GM23248 (cell line): Measurements from ENCODE around the gene JARID2. TPM values are rescaled to one million over a fixed set of nuclear protein-coding genes. Genes with fewer than 3 reads are reported as not detected.

Experiments used
- DNase-seq: peaks from one replicate; pipeline ENCODE4 v3.0.0-alpha.2; 2015
- H2AFZ ChIP-seq: fragments of 200-600 bp; sonication (generic); 2 replicates; pipeline ENCODE4 v1.6.1; 2016; ENCODE audit warnings: antibody characterized with exemption
- H3F3A ChIP-seq: fragments of 200-600 bp; sonication (generic); 2 replicates; pipeline ENCODE4 v1.6.1; 2016; ENCODE audit warnings: mild to moderate bottlenecking, antibody characterized with exemption, mixed run types; ENCODE audit not compliant: insufficient read depth
- H3K27ac ChIP-seq: fragments of 200-600 bp; sonication (generic); 2 replicates; pipeline ENCODE4 v1.5.1; 2016; ENCODE audit warnings: mild to moderate bottlenecking
- H3K27me3 ChIP-seq: fragments of 200-600 bp; sonication (generic); replicated peaks from 2 replicates; pipeline ENCODE4 v1.6.1; 2016; ENCODE audit warnings: mild to moderate bottlenecking; ENCODE audit not compliant: insufficient read depth
- H3K36me3 ChIP-seq: fragments of 200-600 bp; sonication (generic); 2 replicates; pipeline ENCODE4 v1.6.1; 2016; ENCODE audit warnings: low read depth, mild to moderate bottlenecking
- H3K4me1 ChIP-seq: fragments of 200-600 bp; sonication (generic); 2 replicates; pipeline ENCODE4 v1.6.1; 2016; ENCODE audit warnings: mild to moderate bottlenecking; ENCODE audit not compliant: insufficient read depth
- H3K4me2 ChIP-seq: fragments of 200-600 bp; sonication (generic); one replicate; pipeline ENCODE4 v1.6.1; 2016; ENCODE audit warnings: mild to moderate bottlenecking; ENCODE audit not compliant: unreplicated experiment
- H3K4me3 ChIP-seq: fragments of 200-600 bp; sonication (generic); 2 replicates; pipeline ENCODE4 v1.5.1; 2016; ENCODE audit warnings: mild to moderate bottlenecking
- H3K79me2 ChIP-seq: fragments of 200-600 bp; sonication (generic); 2 replicates; pipeline ENCODE4 v1.6.1; 2016; ENCODE audit warnings: mild to moderate bottlenecking; ENCODE audit not compliant: insufficient read depth
- H3K9ac ChIP-seq: fragments of 200-600 bp; sonication (generic); 2 replicates; pipeline ENCODE4 v1.6.1; 2016; ENCODE audit warnings: mild to moderate bottlenecking
- H3K9me2 ChIP-seq: fragments of 200-600 bp; sonication (generic); 2 replicates; pipeline ENCODE4 v1.6.1; 2016; ENCODE audit warnings: mixed run types, mild to moderate bottlenecking, moderate library complexity; ENCODE audit not compliant: insufficient read depth
- H3K9me3 ChIP-seq: fragments of 200-600 bp; sonication (generic); one replicate; pipeline ENCODE4 v1.6.1; 2017; ENCODE audit warnings: low read depth
- H4K20me1 ChIP-seq: fragments of 200-600 bp; sonication (generic); 2 replicates; pipeline ENCODE4 v1.6.0; 2016; ENCODE audit not compliant: insufficient read depth
- EZH2 ChIP-seq: fragments of 200-600 bp; sonication (generic); IDR thresholded peaks from 2 replicates; pipeline ENCODE4 v1.6.1; 2018; ENCODE audit warnings: antibody characterized with exemption, mild to moderate bottlenecking; ENCODE audit not compliant: insufficient read depth, poor library complexity, severe bottlenecking
- EZH2phosphoT487 ChIP-seq: fragments of 200-600 bp; sonication (generic); IDR thresholded peaks from 2 replicates; pipeline ENCODE4 v1.6.1; 2018; ENCODE audit warnings: antibody characterized with exemption, moderate library complexity, mild to moderate bottlenecking, low read depth; ENCODE audit not compliant: insufficient read depth
- WGBS, 2 experiments: methylation state at CpG; one replicate each; pipeline ENCODE4 v1.1.6; 2015 to 2017; ENCODE audit warnings: low lambda C conversion rate in 2 of 2, low coverage in 1 of 2; ENCODE audit errors: missing lambda C conversion rate in 2 of 2; 5-methylcytosine and 5-hydroxymethylcytosine counted together
- in situ Hi-C: fragments of 300-500 bp; cut with MboI; formaldehyde crosslinking; loops from 2 replicates; pipeline ENCODE4 v1.15.0; 2020
- polyA plus RNA-seq: library from polyadenylated mRNA; unstranded; fragments of >200 nt; fragmentation: Nextera tagmentation; extraction: Ambion mirVana; gene quantifications from 2 replicates; pipeline ENCODE4 v1.2.1, GENCODE V29; 2016
- total RNA-seq: library from RNA; depleted of rRNA; stranded (reverse); fragments of >200 nt; shearing (Covaris generic); gene quantifications from 2 replicates; pipeline ENCODE4 v1.2.3, GENCODE V29; 2014

JARID2 gene
- total and polyA plus RNA-seq, 2 experiments from 2014 or later, result 3.9 to 9.3 TPM

DNA sequence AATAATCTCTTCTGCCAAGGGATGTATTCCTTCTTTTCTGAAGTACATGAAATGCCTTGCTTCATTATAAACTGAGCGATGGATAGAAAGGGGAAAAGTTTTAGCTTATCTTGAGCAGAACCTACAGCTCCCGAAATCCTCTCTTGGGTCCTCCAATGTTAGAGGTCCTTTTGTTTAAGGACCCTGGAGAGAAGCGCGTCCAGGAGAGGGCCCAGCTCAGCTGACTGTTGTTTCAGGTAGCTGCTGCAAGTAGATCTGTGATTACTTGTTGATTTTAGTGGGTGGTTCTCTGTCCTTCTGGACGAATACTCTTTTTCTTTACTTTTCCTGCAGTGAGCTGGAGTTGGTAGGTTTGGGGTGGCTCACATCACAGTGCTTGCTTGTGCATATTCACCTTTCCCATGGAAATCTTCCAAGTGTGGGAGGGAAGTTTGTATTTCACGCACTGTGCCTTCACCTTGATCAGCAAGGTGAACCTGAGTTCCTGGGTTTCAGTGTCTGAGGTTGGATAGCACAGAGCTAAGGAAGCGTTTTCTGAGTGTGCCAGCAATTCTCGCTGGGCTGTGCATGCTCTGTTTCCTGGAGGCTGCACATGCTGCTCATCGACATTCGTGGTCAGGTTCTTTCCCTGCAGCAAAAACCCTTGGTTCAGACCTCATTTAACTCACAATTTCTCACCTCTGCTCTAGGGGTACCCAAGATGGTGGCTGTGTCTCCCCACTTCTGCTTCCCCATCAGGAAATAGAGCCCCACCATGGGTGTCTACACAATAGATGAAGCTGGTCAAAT lies 176.3 kb downstream of the JARID2 start:
- in situ Hi-C loops, result no loop called here
- Histone ChIP-seq H2AFZ (no peak overlapping the region), H3K27me3 (no peaks in the 10 kb centered on the region), H3K4me3 (no peak overlapping the region), H3K4me1 (peaks cover 6% of the 10 kb centered on the region; the same call in 1 of the 2 replicates), H3K27ac (no peak overlapping the region), H3K36me3 (no peaks in the 10 kb centered on the region), H3K79me2 (peaks cover 100% of the 10 kb centered on the region), H3F3A (no peaks in the 10 kb centered on the region), H3K4me2 (no peak overlapping the region), H3K9me2 (no peaks in the 10 kb centered on the region), H3K9me3 (no peaks in the 10 kb centered on the region), H3K9ac (no peak overlapping the region), H4K20me1 (0 out of 2 replicates have a peak, but pooled peaks cover 9% of the 10 kb centered on the region)
- TF ChIP-seq EZH2 (no peak), EZH2phosphoT487 (no peak)
- no peak for DNase-seq
- 96 to 98% methylated on average over 10 of the region's 10 CpGs for WGBS, 2 experiments

DNA sequence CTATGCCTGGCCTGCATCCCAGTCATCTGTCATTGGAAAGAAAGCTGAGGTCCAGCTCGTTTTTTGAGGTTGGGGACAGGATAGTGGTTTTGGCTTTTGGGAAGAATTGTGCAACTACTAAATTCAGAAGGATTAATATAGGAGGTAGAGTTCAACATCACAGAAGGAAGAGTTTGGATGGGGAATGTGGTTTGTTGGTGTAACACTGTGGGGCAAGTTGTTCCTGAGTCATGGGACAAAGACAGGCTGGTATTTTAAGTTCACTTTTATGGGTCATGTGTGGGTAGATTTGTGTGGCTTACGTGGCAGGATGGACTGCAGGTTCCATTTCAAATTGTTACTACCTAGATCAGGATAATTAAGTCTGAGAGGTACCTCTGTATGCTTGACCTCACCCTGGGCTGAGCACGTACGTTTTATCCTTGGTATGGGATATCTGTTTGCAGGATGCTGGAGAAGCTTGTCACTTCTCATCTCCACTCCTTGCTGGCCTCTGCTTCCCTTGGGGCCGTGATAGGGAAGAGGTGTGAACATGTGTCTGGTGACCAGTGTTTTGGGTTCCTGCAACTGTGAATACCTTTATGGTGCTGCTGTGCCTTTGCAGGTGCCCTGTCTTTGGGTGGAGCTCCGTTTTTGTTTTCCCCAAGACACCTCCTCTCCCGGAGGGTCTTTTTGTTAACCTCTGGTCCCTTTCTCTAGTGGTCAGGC lies 177.6 kb downstream of the JARID2 start:
- TF ChIP-seq EZH2phosphoT487, result no peak
- TF ChIP-seq EZH2, result no peak

DNA sequence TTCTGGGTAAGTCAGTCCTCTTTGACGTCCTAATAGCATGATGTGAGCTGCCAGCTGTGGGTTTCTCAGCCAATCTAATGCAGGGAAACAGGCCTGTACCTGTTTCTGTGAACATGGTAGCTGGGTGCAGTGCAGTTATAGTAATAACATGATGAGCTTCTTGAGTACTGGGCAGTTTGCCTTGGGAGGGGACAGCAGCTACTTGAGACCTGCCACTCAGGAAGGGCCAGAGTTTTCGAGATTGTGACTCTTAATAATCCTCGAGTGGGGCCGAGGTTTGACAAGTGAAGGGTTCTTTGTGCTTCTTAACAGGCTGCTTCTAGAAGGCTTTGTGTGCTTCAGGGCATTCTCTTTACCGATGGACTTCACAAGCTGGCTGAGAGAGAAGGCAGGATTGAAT lies 180.1 kb downstream of the JARID2 start:
- Histone ChIP-seq H3K27me3 (no peaks in the 10 kb centered on the region), H3K4me1 (peaks cover 23% of the 10 kb centered on the region), H3K4me2 (no peak overlapping the region), H3K9me3 (no peaks in the 10 kb centered on the region), H3K4me3 (no peak overlapping the region), H3K27ac (no peak overlapping the region), H3K79me2 (peaks cover 99% of the 10 kb centered on the region), H3K36me3 (no peaks in the 10 kb centered on the region), H3K9me2 (no peaks in the 10 kb centered on the region), H4K20me1 (0 out of 2 replicates have a peak, but pooled peaks cover 9% of the 10 kb centered on the region), H2AFZ (no peak overlapping the region), H3K9ac (no peak overlapping the region), H3F3A (peaks cover 19% of the 10 kb centered on the region)
- no peak for DNase-seq
- TF ChIP-seq EZH2phosphoT487 (no peak), EZH2 (no peak)
- in situ Hi-C loops, result no loop called here
- 82% methylated on average over 5 of the region's 5 CpGs for WGBS, 2 experiments

More for the DNA sequence above, 177.6 kb downstream of the JARID2 start:
- Histone ChIP-seq H3K9ac (no peak overlapping the region), H3K4me2 (no peak overlapping the region), H3K4me1 (no peaks in the 10 kb centered on the region; the same call in 1 of the 2 replicates), H4K20me1 (0 out of 2 replicates have a peak, but pooled peaks cover 9% of the 10 kb centered on the region), H3K27me3 (no peaks in the 10 kb centered on the region), H3K27ac (no peak overlapping the region), H3K79me2 (peaks cover 100% of the 10 kb centered on the region), H3K9me3 (no peaks in the 10 kb centered on the region), H3K4me3 (no peak overlapping the region), H3K9me2 (no peaks in the 10 kb centered on the region), H2AFZ (no peak overlapping the region), H3K36me3 (no peaks in the 10 kb centered on the region), H3F3A (no peaks in the 10 kb centered on the region)
- in situ Hi-C loops, result no loop called here
- DNase-seq, result peak; percentile 32
- WGBS, 2 experiments, result 80 to 83% methylated on average over 7 of the region's 7 CpGs

DNA sequence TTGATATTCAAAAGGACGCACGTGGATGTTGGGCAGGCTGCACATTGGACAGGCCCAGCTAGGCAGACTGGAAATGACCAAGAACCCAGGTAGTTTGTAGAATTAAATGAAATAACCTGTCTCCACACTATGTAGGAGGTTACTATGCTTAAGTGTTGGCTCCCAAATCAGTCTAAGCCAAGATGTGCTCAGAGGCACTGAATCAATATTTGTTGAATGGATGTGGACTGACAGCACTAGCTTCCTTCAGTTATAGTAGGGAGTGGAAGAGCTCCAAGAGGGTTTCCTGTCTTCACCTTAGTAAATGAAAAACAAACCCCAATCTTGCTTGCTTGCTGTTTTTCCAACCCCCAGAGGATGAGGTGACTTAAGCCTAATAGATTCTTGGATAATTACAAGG lies 180.5 kb downstream of the JARID2 start:
- DNase-seq, result no peak
- Histone ChIP-seq H3K4me1 (peaks cover 28% of the 10 kb centered on the region), H3K79me2 (peaks cover 99% of the 10 kb centered on the region), H3F3A (peaks cover 24% of the 10 kb centered on the region), H4K20me1 (peaks cover 9% of the 10 kb centered on the region; the same call in 1 of the 2 replicates), H3K36me3 (no peaks in the 10 kb centered on the region), H3K4me2 (no peak overlapping the region), H3K27ac (no peak overlapping the region), H3K9me3 (no peaks in the 10 kb centered on the region), H2AFZ (no peak overlapping the region), H3K9me2 (no peaks in the 10 kb centered on the region), H3K4me3 (no peak overlapping the region), H3K27me3 (no peaks in the 10 kb centered on the region), H3K9ac (no peak overlapping the region)
- in situ Hi-C loops, result no loop called here
- WGBS, 2 experiments, result 94 to 96% methylated on average over 2 of the region's 2 CpGs
- no peak for TF ChIP-seq EZH2phosphoT487
- no peak for TF ChIP-seq EZH2
